NCI-H2196 treated with DMSO at 0.1 percent for 48 hours (cell line): ENCODE measurements around the gene SAP30BP.
"Not testable (repeated sequence)": the region's sequence is repeated elsewhere in the genome, so short reads cannot be mapped to it uniquely, and the experiment has no call there.

ENCODE experiments used
- DNase-seq: peaks from one replicate; lab custom pipeline; 2025; ENCODE audit not compliant: unreplicated experiment; lab: John Stamatoyannopoulos, UW

The SAP30BP gene

DNA sequence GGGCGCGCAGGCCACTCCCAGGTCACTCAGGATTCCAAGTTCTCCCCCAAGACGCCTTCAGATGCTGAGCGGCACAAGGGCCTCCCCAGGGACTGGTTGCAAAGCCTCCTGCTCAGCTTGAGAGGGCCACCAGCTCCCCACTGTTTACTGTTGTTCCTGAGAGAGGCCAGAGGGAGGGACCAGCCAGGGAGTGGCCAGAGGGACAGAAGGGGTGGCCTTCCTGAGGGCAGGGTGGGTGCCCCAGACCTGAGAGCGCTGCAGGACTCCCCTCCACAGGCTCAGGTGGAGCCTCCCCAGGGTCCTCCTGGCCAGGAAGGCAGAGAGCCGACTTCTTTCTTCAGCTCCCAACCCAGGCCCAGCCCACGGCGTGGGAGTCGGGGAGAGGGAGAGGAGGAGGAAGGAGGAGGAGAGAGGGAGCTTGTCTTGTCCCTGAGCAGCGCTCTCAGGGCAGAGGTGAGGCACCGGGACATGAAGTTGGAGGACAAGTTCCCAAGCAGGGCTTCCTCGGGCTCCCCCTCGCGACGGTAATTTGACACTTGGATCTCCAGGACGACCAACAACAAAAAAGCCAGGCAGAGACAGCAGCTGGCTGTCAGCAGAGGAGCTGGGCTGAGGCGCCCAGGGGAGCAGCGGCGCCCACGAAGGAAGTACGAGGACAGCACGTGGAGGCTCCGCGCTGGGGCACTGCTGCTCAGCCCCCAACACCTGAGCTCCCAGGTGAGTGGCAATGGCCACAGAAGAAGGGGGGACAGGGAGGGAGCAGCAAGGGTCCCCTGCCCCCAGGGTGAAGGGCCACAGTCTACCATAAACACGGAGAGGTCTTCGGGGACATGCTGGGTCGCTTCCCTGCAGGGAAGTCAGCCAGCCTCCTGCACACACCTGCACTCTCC lies 33.4 kb upstream of the SAP30BP start:
- DNase-seq: peak; percentile 80

DNA sequence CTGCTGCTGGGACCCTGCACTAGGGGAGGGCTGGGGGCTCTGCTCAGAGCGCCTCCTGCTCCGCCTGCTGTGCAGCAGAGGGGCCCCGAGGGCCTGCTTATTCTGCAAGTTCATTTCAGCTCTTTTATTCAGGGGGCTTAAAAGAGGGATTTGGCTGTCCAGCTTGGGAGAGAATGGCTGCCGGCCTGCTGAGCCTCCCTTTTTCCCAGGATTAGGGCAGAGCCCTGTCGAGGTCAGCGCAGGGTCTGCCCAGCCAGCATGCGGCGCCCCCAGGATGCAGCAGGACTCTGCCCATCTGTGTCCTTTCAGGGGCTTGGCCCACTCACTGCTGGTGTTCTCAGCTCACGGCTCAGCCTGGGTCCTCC lies 32.8 kb upstream of the SAP30BP start:
- no peak for DNase-seq

DNA sequence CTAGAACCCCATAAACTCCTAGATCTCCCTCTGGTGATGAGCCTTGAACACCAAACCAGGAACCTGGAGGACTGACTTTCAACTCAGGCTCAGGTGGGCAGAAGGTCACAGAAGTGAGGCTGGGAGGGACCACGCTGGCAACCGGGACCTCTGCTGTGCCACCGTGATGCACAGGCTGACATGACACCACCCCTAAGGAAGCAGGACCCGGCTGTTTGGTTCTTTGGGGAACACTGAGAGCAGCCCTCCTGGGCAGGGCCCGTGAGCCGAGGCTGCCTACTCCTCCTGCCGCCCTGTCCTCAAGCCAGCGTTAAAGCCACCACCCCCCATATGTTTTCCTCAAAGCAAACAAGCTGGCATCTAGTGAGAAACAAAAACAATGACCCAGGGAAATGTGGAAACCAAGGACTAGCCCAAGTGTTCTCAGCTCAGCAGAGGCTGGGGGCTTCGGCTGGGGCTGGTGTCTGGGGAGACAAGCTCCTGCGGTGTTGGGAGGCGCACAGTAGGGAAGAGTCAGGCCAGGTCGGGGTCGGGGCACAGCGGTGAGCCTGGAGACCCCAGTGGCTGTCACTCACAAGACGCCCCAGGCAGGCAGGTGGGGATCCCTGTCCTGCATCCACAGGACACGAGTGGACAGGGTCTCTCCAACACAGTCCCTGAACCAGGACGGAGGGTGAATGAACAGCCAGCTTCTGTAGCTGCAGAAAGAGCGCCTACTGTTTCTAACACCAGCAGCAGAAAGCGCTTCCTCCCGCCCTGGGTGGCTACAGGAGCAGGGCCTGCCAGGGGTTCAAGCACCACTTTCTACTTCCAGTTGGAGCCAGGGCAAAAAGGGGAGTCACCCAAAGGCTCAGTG lies 32.2 kb upstream of the SAP30BP start:
- DNase-seq: no peak

DNA sequence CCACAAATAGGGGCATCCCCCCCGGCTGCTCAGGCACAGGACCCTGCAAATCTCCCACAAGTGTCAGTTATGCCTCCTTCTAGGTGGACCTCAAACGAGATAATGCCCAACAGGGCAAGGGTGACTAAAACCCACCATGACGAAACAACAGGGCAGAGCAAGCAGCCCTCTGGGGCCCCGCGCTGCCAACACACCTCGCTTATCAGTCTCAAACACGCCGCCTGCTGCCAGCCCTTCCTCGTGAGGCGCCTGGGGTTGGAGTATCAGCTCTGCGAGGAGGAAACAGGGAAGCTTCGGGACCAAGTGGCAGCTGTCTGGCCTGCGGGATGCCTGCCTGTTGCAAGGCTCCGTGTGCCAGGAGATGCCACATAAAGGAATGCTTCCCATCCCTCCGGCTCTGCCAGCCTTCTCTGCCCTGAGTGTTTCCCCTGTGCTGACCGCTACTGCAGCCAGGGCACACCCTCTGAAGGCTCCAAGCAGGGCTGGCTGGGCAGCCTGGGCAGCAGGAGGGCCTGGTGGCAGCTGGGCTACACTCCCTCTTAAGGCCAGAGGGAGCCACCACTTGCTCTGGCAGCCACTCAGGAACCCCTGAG lies 31.4 kb upstream of the SAP30BP start:
- DNase-seq: no peak

DNA sequence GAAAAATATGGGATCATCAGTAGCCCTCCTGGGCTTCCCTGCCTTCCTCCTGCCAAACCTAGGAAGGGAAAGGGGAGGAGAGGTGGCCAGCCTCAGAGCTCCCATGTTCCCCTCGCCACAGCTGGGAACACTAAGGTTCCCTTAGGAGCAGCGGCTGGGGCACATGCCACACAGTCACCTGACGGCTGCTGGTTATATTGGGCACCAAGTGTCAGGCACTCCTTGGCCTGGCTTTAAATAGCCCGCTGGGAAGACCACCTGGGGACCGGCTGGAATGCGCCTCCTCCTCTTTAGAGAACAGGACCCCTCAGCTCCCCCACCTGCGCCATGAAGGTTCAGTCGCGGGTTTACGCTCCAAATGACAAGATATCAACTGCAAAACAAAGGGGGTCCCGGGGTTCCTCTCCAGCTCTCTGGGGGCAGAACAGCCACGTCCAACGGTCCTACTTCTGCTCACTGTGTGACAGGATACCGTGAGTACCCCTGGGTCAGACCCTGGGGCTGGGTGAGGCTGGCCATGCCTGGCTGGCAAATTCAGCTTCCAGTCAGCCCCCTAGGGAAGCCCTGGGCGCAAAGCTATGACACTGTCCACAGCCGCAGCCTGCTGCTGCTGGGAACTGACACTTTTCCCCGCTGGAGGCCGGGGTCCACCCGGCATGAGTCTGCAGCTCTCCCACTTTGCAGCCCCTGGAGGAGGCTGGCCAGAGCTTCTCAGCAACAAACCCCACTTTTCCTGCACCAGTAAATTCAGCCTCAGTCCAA lies 30.6 kb upstream of the SAP30BP start:
- no peak for DNase-seq

DNA sequence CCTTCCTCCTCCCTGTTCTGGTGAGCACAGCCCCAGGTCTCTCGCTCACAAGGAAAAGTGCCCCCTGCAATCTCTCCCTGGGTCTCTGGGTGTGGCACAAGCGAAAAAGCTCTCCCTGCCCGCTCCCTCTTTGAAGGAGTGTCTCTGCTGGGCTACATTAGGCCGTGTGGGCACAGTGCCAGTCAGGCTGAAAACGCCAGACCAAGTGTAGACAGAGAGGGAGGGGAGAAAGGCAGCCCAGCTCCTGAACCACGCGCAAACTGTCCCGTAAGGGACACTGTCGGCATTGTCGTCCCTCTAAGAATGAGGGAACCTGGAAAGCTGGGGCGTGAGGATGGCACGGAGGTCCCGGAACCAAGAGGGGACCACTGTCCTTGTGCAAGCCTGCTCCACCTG lies 30.0 kb upstream of the SAP30BP start:
- no peak for DNase-seq

DNA sequence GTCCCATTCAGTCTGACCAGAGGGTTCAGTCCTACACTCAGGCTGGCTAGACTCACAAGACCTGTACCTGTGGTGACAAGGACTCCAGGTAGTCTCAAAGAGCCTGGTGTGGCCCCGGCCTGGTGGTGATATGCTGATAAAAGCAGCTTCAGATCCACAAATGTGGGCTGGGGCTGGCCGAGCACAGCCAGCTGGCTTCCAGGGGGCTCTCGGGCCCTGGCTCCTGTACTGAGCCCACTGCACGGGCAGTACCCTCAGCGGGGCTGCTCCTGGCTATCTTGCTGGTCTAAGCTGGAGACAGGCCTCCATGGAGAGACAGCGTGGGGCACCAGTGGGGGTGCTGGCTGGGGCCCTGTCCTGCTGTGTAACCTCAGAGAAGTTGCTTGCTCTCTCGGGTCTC lies 29.6 kb upstream of the SAP30BP start:
- no peak for DNase-seq

DNA sequence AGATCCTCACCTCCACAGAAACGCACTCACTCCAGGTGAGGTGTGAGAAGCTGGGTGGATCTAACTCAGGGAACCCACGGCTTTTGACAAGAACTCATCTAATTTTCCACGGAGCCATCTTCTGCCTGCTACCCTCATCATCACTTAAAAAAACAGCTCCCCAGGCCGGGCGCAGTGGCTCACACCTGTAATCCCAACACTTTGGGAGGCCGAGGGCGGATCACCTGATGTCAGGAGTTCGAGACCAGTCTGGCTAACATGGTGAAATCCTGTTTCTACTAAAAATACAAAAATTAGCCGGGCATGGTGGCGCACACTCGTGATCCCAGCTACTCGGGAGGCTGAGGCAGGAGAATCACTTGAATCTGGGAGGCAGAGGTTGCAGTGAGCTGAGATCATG lies 29.1 kb upstream of the SAP30BP start:
- not testable (repeated sequence) for DNase-seq

DNA sequence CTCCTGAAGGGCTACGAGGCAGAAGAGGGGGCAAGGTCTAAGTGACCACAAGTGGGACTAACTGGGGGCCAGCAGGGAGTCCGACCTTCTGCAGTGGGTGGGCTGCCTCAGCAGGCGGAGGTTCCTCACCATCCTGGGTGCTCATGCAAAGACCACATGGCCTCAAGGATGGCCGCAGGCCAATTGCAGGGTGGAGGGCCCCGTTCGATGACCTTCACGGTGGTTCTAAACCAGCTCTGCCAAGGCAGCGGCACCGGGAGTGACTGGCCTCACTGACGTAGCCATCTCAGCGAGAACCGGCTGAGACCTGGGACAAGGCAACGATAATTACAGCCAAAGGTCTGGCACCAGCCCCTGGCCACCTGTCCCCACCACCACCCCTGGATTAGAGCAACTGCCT lies 28.2 kb upstream of the SAP30BP start:
- no peak for DNase-seq

DNA sequence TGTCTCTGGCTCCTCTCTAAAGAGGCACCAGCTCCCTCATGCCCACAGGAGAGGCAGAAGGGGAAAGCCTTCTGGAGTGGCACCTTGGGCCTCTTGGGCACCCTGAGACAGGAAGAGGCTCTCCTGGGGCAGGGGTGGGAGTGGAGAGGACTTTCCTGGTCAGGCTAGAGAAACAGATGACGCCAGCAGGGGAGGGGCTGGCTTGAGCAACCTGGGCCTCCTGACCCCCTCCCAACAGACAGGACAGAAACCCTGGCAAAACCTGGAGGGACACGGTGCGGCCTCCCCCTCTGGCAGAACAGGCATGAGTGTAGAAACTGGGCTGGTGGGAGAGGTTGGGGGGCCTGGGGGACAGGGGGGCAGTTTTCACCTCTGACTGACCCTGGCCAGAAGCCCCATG lies 27.8 kb upstream of the SAP30BP start:
- no peak for DNase-seq

DNA sequence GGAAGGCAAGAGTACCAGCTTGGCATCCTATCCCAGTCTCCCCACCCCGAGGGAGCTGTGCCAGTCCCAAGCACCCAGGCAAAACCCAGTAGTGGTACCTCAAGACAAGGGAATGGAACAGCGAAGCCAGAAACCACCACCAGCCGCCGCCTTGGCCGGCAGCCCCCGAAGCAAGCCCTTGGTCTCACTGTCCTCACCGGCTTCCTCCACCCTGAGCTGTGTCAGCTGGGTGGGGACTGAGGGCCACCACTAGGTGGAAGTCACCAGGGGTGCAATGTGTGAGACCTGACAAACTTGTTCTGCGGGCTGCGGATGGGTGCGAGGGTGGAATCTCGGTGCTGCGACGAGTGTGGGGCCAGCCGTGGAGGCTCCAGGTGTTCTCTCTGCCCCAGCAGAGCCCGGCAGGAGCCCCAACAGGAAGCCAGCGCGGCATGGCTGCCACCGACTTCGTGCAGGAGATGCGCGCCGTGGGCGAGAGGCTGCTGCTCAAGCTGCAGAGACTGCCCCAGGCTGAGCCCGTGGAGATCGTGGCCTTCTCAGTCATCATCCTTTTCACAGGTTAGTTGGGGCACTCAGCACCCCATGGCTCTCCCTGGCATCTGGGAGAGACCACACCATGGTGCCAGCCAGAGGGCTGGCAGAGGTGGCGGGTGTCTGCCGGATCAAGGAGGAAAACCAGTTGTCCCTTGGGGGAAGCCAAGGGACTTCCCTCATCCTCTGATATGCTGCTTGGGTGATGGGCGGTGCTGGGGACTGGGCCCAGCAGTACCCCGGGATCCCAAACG lies 27.2 kb upstream of the SAP30BP start:
- DNase-seq: no peak

DNA sequence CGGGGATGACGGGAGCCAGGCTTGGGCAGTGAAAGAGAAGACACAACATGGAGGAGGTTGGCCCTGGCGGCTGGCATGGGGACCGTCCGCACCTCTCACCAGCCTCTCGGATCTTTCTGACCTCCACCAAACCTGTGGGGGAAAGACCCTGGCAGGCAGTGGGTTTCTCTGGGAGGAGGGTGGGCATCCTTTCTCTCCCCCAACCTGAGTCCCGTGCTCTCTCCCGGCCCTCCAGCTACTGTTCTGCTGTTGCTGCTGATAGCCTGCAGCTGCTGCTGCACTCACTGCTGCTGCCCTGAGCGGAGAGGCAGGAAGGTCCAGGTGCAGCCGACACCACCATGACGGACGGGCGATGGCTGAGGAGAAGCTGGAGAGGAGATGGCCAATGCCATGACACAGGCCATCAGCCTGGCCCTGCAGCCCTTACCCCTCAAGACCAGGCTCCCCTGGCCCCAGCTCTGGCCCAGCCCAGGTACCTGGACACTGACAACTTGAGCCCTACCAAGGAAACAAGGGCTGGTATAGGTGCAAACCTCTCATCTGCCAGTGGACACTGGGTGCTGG lies 26.5 kb upstream of the SAP30BP start:
- no peak for DNase-seq

DNA sequence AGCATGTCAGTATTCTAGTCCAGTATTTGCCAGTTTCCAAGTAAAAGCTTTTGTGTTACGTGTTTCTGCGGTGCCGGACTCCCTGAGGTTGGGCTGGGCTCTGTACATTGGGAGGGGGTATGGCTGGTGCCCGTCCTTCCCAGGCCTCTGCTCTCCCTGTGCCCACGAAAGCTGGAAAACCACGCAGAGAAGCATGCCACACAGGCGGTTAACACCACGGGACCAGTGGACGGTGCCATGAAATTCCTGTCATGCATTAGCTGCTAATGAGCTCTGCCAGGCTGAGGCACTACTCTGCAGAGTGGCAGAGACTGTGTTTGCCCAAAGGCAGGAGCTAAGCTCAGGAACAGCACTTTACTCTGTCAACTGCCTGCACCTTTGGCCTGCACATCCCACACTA lies 25.8 kb upstream of the SAP30BP start:
- DNase-seq: no peak

DNA sequence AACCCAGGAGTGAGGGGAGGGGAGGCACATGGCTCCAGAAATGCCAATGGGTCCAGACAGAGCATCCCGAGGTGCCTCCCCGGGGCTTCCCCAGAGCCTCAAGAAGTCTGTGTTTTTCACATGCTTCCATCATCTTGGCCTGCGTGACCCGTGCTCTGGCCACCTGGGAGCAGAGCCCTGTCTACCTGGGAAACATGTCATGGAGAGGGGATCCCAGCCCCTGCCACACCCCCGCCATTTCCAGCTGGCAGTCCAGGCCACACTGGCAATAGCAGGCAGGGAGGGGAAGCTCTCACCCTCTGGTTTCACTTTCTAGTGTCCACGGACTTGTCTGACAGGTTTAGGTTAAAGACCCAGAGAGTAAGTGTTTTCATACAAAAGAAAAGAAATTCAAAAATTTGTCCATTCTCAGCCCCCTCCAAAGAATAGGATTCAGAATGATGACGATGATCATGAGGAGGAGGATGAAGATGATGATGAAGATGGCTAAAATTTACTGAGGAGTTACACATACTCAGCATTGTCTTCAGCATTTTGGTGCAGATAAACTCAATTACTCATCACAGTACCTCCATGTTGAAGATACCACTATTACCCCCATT lies 24.9 kb upstream of the SAP30BP start:
- no peak for DNase-seq

DNA sequence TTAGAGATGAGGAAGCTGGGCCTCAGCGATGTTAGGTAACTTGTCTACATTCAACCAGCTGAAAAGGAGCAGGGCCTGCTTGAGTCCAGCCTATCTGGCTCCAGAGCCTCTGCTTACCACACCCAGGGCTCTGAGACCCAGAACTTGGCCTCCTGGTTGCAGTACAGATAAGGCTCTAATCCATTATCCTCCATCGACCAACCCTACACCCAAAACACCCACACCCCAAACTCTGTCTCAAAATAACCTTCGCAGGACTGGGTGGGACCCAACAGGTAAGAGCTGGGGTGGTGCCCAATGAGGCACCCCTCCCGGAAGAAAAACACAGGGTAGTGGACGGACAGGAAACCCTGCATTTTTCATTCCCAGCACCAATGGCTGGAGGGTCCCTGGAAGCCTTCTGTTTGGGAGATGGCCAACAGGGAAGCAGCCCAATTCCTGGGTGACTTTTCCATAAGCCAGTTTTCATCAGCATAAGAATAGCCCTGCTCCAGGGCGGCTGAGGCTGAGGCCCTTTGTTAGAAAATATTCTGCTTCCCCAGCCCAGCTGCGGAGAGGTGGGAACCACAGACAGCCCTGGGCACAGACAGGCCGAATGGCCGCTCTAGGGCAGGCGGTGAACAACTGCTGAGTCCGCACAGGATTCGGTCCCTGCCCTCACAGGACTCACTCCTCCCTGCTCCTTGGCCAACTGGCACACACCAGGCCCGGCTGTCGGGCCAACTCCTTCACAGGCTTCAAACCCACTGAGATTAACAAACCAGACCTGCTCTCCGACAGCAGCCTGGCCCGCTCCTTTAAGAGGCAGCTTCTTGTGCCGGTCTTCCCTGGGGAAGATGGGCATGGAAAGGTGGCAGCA lies 24.1 kb upstream of the SAP30BP start:
- no peak for DNase-seq

DNA sequence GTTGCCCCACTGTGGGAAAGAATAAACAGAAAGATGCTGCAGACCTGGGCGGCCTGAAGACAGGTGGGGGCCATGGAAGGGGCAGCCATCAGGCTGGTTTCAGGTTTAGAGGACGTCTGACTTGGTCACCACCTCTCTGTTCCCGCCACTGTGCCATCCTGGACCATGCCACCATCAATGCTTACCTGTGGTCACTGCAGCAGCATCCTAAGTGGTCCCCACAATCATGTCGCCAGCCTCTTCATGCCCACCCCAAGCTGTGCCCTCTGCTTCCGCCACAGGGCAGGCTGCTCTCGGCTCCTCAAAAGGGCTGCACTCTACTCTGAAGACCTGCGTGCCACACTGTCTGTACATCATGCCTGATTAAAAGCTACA lies 23.5 kb upstream of the SAP30BP start:
- DNase-seq: no peak

DNA sequence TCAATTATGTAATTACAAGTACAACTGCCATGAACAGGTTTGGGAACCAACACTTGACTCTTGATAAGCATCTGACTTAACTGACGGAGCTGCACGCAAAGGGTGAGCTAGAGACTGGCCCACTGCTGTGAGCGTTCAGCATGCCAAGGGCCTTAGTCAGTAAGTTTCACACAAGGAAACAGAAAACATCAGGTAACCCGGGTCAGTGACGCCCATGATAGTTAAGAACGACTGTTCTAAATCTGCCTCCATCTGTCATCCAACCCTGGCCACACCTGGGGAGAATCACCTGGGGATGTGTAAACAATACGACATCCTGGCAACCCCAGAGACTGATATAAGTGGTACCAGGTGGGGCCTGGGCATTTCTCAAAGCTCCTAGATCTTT lies 21.6 kb upstream of the SAP30BP start:
- no peak for DNase-seq

DNA sequence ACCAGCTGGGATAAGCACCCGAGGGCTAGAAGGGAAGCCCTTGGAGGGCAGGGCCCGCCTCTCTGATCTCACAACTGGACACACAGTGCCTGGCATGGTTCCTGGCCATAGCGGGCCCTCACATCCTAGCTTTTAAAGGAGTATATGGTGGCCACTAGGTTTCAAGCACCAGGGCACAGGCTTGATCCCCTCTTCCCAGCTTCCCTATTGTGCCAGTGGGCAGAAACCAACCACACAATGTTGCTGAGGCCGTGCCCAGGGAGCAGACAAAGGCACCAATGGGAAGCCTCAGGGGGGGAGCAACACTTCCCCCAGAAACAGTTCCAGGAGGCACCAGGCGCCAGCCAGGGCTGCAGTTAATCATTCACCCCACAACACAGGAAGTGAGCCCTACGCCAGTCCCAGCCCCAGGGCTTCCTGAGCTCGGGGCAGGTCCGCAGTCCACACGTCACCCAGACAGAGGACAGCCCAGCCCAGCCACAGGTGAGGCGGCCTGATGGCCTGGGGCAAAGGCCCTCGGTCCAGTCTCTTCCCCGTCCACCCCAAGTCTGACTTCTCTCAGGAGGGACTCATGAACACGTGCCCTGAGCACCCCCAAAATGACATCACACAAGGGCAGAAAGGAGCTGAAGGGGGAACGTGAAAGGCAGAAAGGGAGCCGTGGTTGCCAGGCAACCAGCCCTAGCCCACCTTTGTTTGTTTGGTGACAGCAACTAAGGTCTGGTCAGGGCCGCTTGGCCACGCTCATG lies 21.1 kb upstream of the SAP30BP start:
- DNase-seq: no peak
